Suprapubic skin (tissue), 4 donors: ENCODE measurements around the gene B9D1. TPM values are rescaled to one million over a fixed set of nuclear protein-coding genes. Genes with fewer than 3 reads are reported as not detected.
A peak's percentile ranks its signal among the peaks of the same experiment; 100 is the strongest.

Experiments
- DNase-seq, 2 donors: peaks; one replicate each; pipeline ENCODE4 v3.0.0-alpha.2; 2019; ENCODE audit warnings: low spot score in 2 of 2
- H3K27ac ChIP-seq: fragments of 200-600 bp; sonication (generic); one replicate; pipeline ENCODE4 v1.5.1; 2019
- H3K27me3 ChIP-seq: fragments of 200-600 bp; sonication (generic); one replicate; pipeline ENCODE4 v1.5.1; 2019
- H3K36me3 ChIP-seq: fragments of 200-600 bp; sonication (generic); one replicate; pipeline ENCODE4 v1.5.1; 2019
- H3K4me1 ChIP-seq: fragments of 200-600 bp; sonication (generic); one replicate; pipeline ENCODE4 v1.5.1; 2019
- H3K4me3 ChIP-seq: fragments of 200-600 bp; sonication (generic); one replicate; pipeline ENCODE4 v1.5.1; 2019; ENCODE audit warnings: mild to moderate bottlenecking
- H3K9me3 ChIP-seq: fragments of 200-600 bp; sonication (generic); one replicate; pipeline ENCODE4 v1.5.1; 2019
- CTCF ChIP-seq, 2 donors: fragments of 200-600 bp in 1 of 2; fragments of 450-650 bp in 1 of 2; sonication (generic) in 1 of 2; IDR thresholded peaks; one replicate each; pipeline ENCODE4 v1.5.1; 2016 to 2019; ENCODE audit warnings: antibody characterized with exemption in 2 of 2, mild to moderate bottlenecking in 1 of 2, moderate library complexity in 1 of 2
- EP300 ChIP-seq: sonication (generic); formaldehyde crosslinking; IDR thresholded peaks from one replicate; pipeline ENCODE4 v1.6.1; 2017; ENCODE audit warnings: antibody characterized with exemption
- POLR2A ChIP-seq, 2 donors: fragments of 450-650 bp; IDR thresholded peaks; one replicate each; pipeline ENCODE4 v1.6.1; 2017; ENCODE audit warnings: antibody characterized with exemption in 2 of 2, mild to moderate bottlenecking in 2 of 2, moderate library complexity in 2 of 2
- POLR2AphosphoS5 ChIP-seq, 3 donors: sonication (generic); formaldehyde crosslinking; IDR thresholded peaks; one replicate each; pipeline ENCODE4 v1.6.1; 2017; ENCODE audit warnings: antibody characterized with exemption in 3 of 3
- WGBS: methylation state at CpG from one replicate; pipeline ENCODE4 v1.1.5; 2018; 5-methylcytosine and 5-hydroxymethylcytosine counted together
- total RNA-seq, 4 donors: library from RNA; depleted of rRNA; stranded (reverse); fragments of >200 nt; gene quantifications; one replicate each; pipeline ENCODE4 v1.1.0, GENCODE V29; 2016

Gene B9D1
- total RNA-seq, 4 donors from 2014 or later: 10.7 to 21.7 (median 17.3) TPM

- no peak for DNase-seq
- 44% methylated on average over 2 of the region's 2 CpGs for WGBS
- no peak overlapping the region for H3K27ac ChIP-seq
- H3K27me3 ChIP-seq: no peaks in the 10 kb centered on the region
- H3K36me3 ChIP-seq: peaks cover 35% of the 10 kb centered on the region
- no peak overlapping the region for H3K4me3 ChIP-seq
- TF ChIP-seq POLR2A (IDR thresholded peaks at IDR 0.05) (no peak), EP300 (no peak), CTCF (IDR thresholded peaks at IDR 0.05) (no peak)
- no peaks in the 10 kb centered on the region for H3K9me3 ChIP-seq
- peaks cover 37% of the 10 kb centered on the region for H3K4me1 ChIP-seq
These were observed 24.9 kb downstream of the B9D1 start for GRCh38 chr17:19337712-19338023.

- Histone ChIP-seq H3K9me3 (no peaks in the 10 kb centered on the region), H3K27ac (no peak overlapping the region), H3K4me3 (no peak overlapping the region), H3K27me3 (no peaks in the 10 kb centered on the region), H3K36me3 (peaks cover 40% of the 10 kb centered on the region), H3K4me1 (peaks cover 31% of the 10 kb centered on the region)
- TF ChIP-seq POLR2AphosphoS5 (IDR thresholded peaks at IDR 0.05): no peak
- peak in 1 of 2 donors; percentile 54 for TF ChIP-seq CTCF (IDR thresholded peaks at IDR 0.05)
- WGBS: 64% methylated on average over 17 of the region's 21 CpGs
- DNase-seq: no peak
These were observed 25.4 kb downstream of the B9D1 start for GRCh38 chr17:19336938-19337711.

- 84% methylated on average over 13 of the region's 18 CpGs for WGBS
- H3K27me3 ChIP-seq: no peaks in the 10 kb centered on the region
- no peak for DNase-seq
- no peaks in the 10 kb centered on the region for H3K9me3 ChIP-seq
- H3K36me3 ChIP-seq: peaks cover 47% of the 10 kb centered on the region
- H3K4me3 ChIP-seq: no peak overlapping the region
- no peak overlapping the region for H3K27ac ChIP-seq
- peaks cover 21% of the 10 kb centered on the region for H3K4me1 ChIP-seq
- TF ChIP-seq POLR2A (IDR thresholded peaks at IDR 0.05) (no peak), POLR2AphosphoS5 (IDR thresholded peaks at IDR 0.05) (no peak), CTCF (IDR thresholded peaks at IDR 0.05) (no peak), EP300 (no peak)
These were observed 26.4 kb downstream of the B9D1 start for GRCh38 chr17:19335951-19336631.

- no peak for DNase-seq
- H3K4me1 ChIP-seq: peaks cover 21% of the 10 kb centered on the region
- no peaks in the 10 kb centered on the region for H3K27me3 ChIP-seq
- WGBS: 75% methylated on average over 2 of the region's 6 CpGs
- TF ChIP-seq POLR2A (IDR thresholded peaks at IDR 0.05): no peak
- TF ChIP-seq POLR2AphosphoS5 (IDR thresholded peaks at IDR 0.05): no peak
- no peak for TF ChIP-seq EP300
- TF ChIP-seq CTCF (IDR thresholded peaks at IDR 0.05): no peak
- no peak overlapping the region for H3K4me3 ChIP-seq
- H3K27ac ChIP-seq: no peak overlapping the region
- peaks cover 58% of the 10 kb centered on the region for H3K36me3 ChIP-seq
- H3K9me3 ChIP-seq: no peaks in the 10 kb centered on the region
These were observed 28.2 kb downstream of the B9D1 start for GRCh38 chr17:19334331-19334730.

GRCh38 chr17:19333736-19334290 is 28.7 kb downstream of the B9D1 start:
- peaks cover 63% of the 10 kb centered on the region for H3K36me3 ChIP-seq
- H3K27ac ChIP-seq: no peak overlapping the region
- H3K4me3 ChIP-seq: no peak overlapping the region
- H3K27me3 ChIP-seq: no peaks in the 10 kb centered on the region
- H3K4me1 ChIP-seq: peaks cover 21% of the 10 kb centered on the region
- no peak for TF ChIP-seq CTCF (IDR thresholded peaks at IDR 0.05)
- TF ChIP-seq POLR2A (IDR thresholded peaks at IDR 0.05): no peak
- TF ChIP-seq EP300: no peak
- TF ChIP-seq POLR2AphosphoS5 (IDR thresholded peaks at IDR 0.05): no peak
- DNase-seq: no peak
- H3K9me3 ChIP-seq: no peaks in the 10 kb centered on the region
- 65% methylated on average over 8 of the region's 12 CpGs for WGBS
